GM12878 (cell line): Measurements from ENCODE around the gene LMAN1L. TPM values are rescaled to one million over a fixed set of nuclear protein-coding genes. Genes with fewer than 3 reads are reported as not detected.

Experiments
- ATAC-seq: fragments of 200-7000 bp; cut with Tn5 transposase; 3 replicates; pipeline ENCODE4 v1.9.1; 2020; ENCODE audit warnings: mild to moderate bottlenecking, moderate library complexity
- BruUV-seq: library from RNA; stranded (reverse); fragments of 400-500 nt; replicated peaks from 2 replicates; lab custom pipeline; 2021; lab: Mats Ljungman, UMichigan
- CTCF ChIA-PET: fragments of 300-600 bp; sonication (Branson Sonifier 250); formaldehyde crosslinking; extraction: SDS; loops from one replicate; lab custom pipeline; 2021; ENCODE audit warnings: inconsistent platforms; lab: Yijun Ruan, JAX
- POLR2A ChIA-PET: fragments of 350-600 bp; formaldehyde crosslinking; extraction: SDS; loops from one replicate; lab custom pipeline; 2021; ENCODE audit warnings: inconsistent platforms; lab: Charles Lee
- RAD21 ChIA-PET: fragments of 300-600 bp; sonication (Branson Sonifier 250); formaldehyde crosslinking; loops from one replicate; lab custom pipeline; 2023; ENCODE audit warnings: antibody characterized with exemption; ENCODE audit not compliant: unreplicated experiment; lab: Charles Lee
- SMC1A ChIA-PET: fragments of 300-600 bp; sonication (Branson Sonifier 250); formaldehyde crosslinking; loops from one replicate; lab custom pipeline; 2023; ENCODE audit not compliant: unreplicated experiment, uncharacterized antibody; lab: Charles Lee
- DNase-seq: peaks from one replicate; pipeline ENCODE4 v3.0.0-alpha.2; 2011; ENCODE audit warnings: low read depth, low spot score
- FAIRE-seq: peaks from 3 replicates; lab custom pipeline; 2011; peaks lifted over from hg19 to GRCh38; lab: Jason Lieb, UNC
- H2AFZ ChIP-seq: 2 replicates; pipeline ENCODE4 v1.6.0; 2011; ENCODE audit warnings: low read depth, low read length, control low read depth; ENCODE audit not compliant: control insufficient read depth
- H3K27ac ChIP-seq: 2 replicates; pipeline ENCODE4 v1.5.1; 2011; ENCODE audit warnings: control low read depth; ENCODE audit not compliant: control insufficient read depth, insufficient read depth
- H3K27me3 ChIP-seq, 2 experiments: replicated peaks in 1 of 2; 2 replicates each; pipeline versions ENCODE4 v1.6.0 to v1.6.1; 2011; ENCODE audit warnings: low read length in 1 of 2; ENCODE audit not compliant: control insufficient read depth in 2 of 2, insufficient read depth in 2 of 2
- H3K36me3 ChIP-seq, 2 experiments: 2 replicates each; pipeline ENCODE4 v1.5.1; 2011; ENCODE audit warnings: low read length in 1 of 2; ENCODE audit not compliant: control insufficient read depth in 2 of 2, insufficient read depth in 2 of 2
- H3K4me1 ChIP-seq: 2 replicates; pipeline ENCODE4 v1.6.1; 2011; ENCODE audit warnings: mild to moderate bottlenecking, low read length, moderate library complexity, mixed read lengths; ENCODE audit not compliant: control insufficient read depth, insufficient read depth
- H3K4me2 ChIP-seq: 2 replicates; pipeline ENCODE4 v1.6.0; 2011; ENCODE audit warnings: control low read depth; ENCODE audit not compliant: control insufficient read depth, insufficient read depth
- H3K4me3 ChIP-seq: fragments of 200-600 bp; sonication (generic); 2 replicates; pipeline ENCODE4 v1.5.1; 2016
- H3K79me2 ChIP-seq: 2 replicates; pipeline ENCODE4 v1.6.0; 2011; ENCODE audit warnings: low read length; ENCODE audit not compliant: control insufficient read depth, insufficient read depth
- H3K9ac ChIP-seq: 2 replicates; pipeline ENCODE4 v1.8.0; 2011; ENCODE audit warnings: low read length, control low read depth, mixed read lengths; ENCODE audit not compliant: control insufficient read depth, insufficient read depth
- H3K9me3 ChIP-seq: replicated peaks from 3 replicates; pipeline ENCODE4 v1.5.1; 2011; ENCODE audit warnings: mild to moderate bottlenecking, low read length; ENCODE audit not compliant: control insufficient read depth, insufficient read depth
- H4K20me1 ChIP-seq: 2 replicates; pipeline ENCODE4 v1.6.0; 2011; ENCODE audit not compliant: control insufficient read depth, insufficient read depth
- HCFC1 ChIP-seq: fragments of 150-350 bp; IDR thresholded peaks from 2 replicates; pipeline ENCODE4 v1.6.1; 2014; ENCODE audit warnings: low read length
- KLF5 ChIP-seq: fragments of 450-650 bp; IDR thresholded peaks from 2 replicates; pipeline ENCODE4 v1.6.1; 2014; ENCODE audit warnings: mild to moderate bottlenecking; ENCODE audit not compliant: partially characterized antibody
- STAT3 ChIP-seq: IDR thresholded peaks from 2 replicates; pipeline ENCODE4 v1.6.1; 2011; ENCODE audit warnings: low read depth, low read length, improper control_type of control experiment
- ZNF217 ChIP-seq: fragments of 450-650 bp; IDR thresholded peaks from 2 replicates; pipeline ENCODE4 v1.6.1; 2017; ENCODE audit warnings: antibody characterized with exemption, mild to moderate bottlenecking
- ZZZ3 ChIP-seq: IDR thresholded peaks from 2 replicates; pipeline ENCODE4 v1.6.1; 2011; ENCODE audit warnings: low read depth; ENCODE audit not compliant: control insufficient read depth, insufficient read length
- WGBS: methylation state at CpG from one replicate; pipeline ENCODE4 v1.1.6; 2016; ENCODE audit warnings: low lambda C conversion rate; ENCODE audit not compliant: insufficient replicate concordance, insufficient coverage; ENCODE audit errors: missing lambda C conversion rate; 5-methylcytosine and 5-hydroxymethylcytosine counted together
- in situ Hi-C: fragments of 300-500 bp; cut with MboI; formaldehyde crosslinking; loops from 9 replicates; pipeline ENCODE4 v1.14.3; 2018; ENCODE audit warnings: mixed read lengths
- intact Hi-C: fragments of 100-400 bp; cut with micrococcal nuclease; formaldehyde crosslinking; loops from one replicate; pipeline ENCODE4 v1.14.2; 2022; ENCODE audit not compliant: unreplicated experiment
- polyA plus RNA-seq, 11 experiments: library from polyadenylated mRNA; depleted of rRNA in 4 of 11; unstranded in 6 of 11; stranded (reverse) in 5 of 11; fragments of >200 nt; fragmentation: Nextera tagmentation in 4 of 11; fragmentation: Illumina TruSeq in 1 of 11; extraction: Ambion mirVana in 4 of 11; extraction: Trizol in 1 of 11; gene quantifications; 1 replicate in 1 of 11; 2 replicates in 10 of 11; pipeline versions ENCODE4 v1.2.1 to v1.2.3, GENCODE V29; 2011 to 2016; ENCODE audit warnings: inconsistent platforms in 2 of 11, missing spikeins in 2 of 11, low read depth in 1 of 11
- total RNA-seq, 4 experiments: library from RNA; depleted of rRNA in 3 of 4; stranded (reverse); fragments of >200 nt in 3 of 4; fragmentation: Illumina TruSeq in 1 of 4; extraction: Trizol in 1 of 4; gene quantifications; 2 replicates each; pipeline versions ENCODE4 v1.2.1 to v1.2.3, GENCODE V29; 2013 to 2021

Gene LMAN1L
- total and polyA plus RNA-seq, 10 of the 15 experiments (the other 5 are each of a cell fraction or from before 2014, with no cell fraction given), result not detected

DNA sequence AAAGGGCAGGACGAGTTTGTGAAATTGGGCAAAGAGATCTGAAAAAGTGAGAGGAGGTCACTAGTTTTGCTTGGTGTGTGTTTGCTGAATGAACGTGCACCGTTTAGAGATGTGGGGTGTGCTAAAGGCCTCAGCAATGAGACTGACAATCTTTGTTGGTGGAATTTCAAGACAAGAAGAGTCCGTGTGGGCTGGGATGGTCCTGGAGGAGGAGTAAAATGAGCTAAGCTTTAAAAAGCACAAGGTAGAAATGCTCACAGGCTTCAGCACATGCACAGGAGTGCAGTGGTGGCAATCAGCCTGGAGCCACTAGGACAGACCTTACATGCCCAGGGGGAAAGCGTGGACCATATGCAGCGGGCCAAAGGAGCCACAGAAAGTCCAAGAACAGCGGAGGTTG is 12.3 kb downstream of the LMAN1L start:
- CTCF ChIA-PET, result interaction anchor here (0.7 to 3.0 kb wide), 2 partner anchors 54 to 58 kb away, joined by 3 to 14 read pairs; no protein-coding TSS in a partner anchor
- no peaks in the 10 kb centered on the region for H3K36me3 ChIP-seq
- H2AFZ ChIP-seq, result no peak overlapping the region
- no peaks in the 10 kb centered on the region for H4K20me1 ChIP-seq
- no peak for DNase-seq
- peaks cover 0 to 16% of the 10 kb centered on the region in 2 experiments; a peak in 3 of 4 replicates for H3K27me3 ChIP-seq
- in situ Hi-C loops, result no loop called here
- POLR2A ChIA-PET, result no interaction called here
- RAD21 ChIA-PET, result interaction anchor here (0.7 to 1.6 kb wide), 2 partner anchors 33 to 54 kb away, joined by 3 to 4 read pairs; no protein-coding TSS in a partner anchor
- SMC1A ChIA-PET, result no interaction called here
- no peak for FAIRE-seq
- BruUV-seq, result no TSS peak
- no peak overlapping the region for H3K4me3 ChIP-seq
- peaks cover 16% of the 10 kb centered on the region for H3K4me1 ChIP-seq
- no peaks in the 10 kb centered on the region for H3K79me2 ChIP-seq
- 12% methylated on average over 7 of the region's 7 CpGs for WGBS
- ATAC-seq, result no peak
- no peak overlapping the region for H3K9ac ChIP-seq
- H3K27ac ChIP-seq, result no peak overlapping the region
- no peaks in the 10 kb centered on the region for H3K9me3 ChIP-seq
- TF ChIP-seq HCFC1 (no peak), STAT3 (no peak), ZZZ3 (no peak), ZNF217 (no peak)
- H3K4me2 ChIP-seq, result no peak overlapping the region
- intact Hi-C loops, result no loop called here

DNA sequence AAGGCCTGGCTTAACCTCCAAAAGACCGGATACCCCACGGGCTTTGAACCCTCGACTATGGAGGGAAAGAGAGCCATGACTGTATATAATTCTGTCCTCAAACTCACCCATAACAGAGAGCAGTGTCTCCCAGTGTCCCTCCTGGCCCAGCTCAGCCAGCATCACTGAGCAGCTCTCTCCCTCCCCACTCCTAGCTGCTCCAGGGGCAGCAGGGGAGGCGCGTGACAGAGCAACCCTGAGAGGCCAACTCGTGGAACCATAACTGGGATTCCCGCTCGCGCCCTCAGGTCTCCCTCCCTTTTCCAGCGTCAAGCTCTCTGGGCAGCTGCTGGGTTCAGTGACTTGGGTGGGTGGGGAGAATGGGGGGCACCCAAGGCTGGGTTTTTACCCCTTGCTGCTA is 13.2 kb downstream of the LMAN1L start:
- H3K9me3 ChIP-seq, result no peaks in the 10 kb centered on the region
- BruUV-seq, result no TSS peak
- no peaks in the 10 kb centered on the region for H3K36me3 ChIP-seq
- CTCF ChIA-PET, result interaction anchor here (1.1 to 6.3 kb wide), 3 partner anchors 22 to 56 kb away, joined by 3 to 53 read pairs (median 14); no protein-coding TSS in a partner anchor
- peaks cover 0 to 16% of the 10 kb centered on the region in 2 experiments; a peak in 3 of 4 replicates for H3K27me3 ChIP-seq
- POLR2A ChIA-PET, result interaction anchor here (0.6 kb wide), 1 partner anchor 38 kb away, joined by 3 read pairs; no protein-coding TSS in a partner anchor
- H3K4me1 ChIP-seq, result peaks cover 10% of the 10 kb centered on the region
- in situ Hi-C loops, result no loop called here
- SMC1A ChIA-PET, result interaction anchor here (0.7 kb wide), 1 partner anchor 55 kb away, joined by 3 read pairs; no protein-coding TSS in a partner anchor
- H3K9ac ChIP-seq, result no peak overlapping the region
- no peak overlapping the region for H2AFZ ChIP-seq
- no peak for TF ChIP-seq KLF5
- no peak for ATAC-seq
- intact Hi-C loops, result no loop called here
- RAD21 ChIA-PET, result interaction anchor here (1.4 kb wide), 1 partner anchor 10 kb away, joined by 4 read pairs; no protein-coding TSS in a partner anchor
- no peak for DNase-seq
- FAIRE-seq, result no peak
- H3K27ac ChIP-seq, result no peak overlapping the region
- no peaks in the 10 kb centered on the region for H3K79me2 ChIP-seq
- WGBS, result 42% methylated on average over 10 of the region's 10 CpGs
- no peak overlapping the region for H3K4me2 ChIP-seq
- no peak overlapping the region for H3K4me3 ChIP-seq
- H4K20me1 ChIP-seq, result no peaks in the 10 kb centered on the region
